ENCODE data around the gene OAS1. TPM values are rescaled to one million over a fixed set of nuclear protein-coding genes. Genes with fewer than 3 reads are reported as not detected.

Gene OAS1
- total and polyA plus RNA-seq, 9 of the 15 experiments (the other 6 are each of a cell fraction or from before 2014, with no cell fraction given), result 0.06 to 0.25 TPM; not detected in 7

GRCh38 chr12:112909693-112910092 lies 2.9 kb downstream of the OAS1 start:
- no peak for FAIRE-seq
- TF ChIP-seq THRB (CRISPR knock-in tag; conservative IDR thresholded peaks at IDR 0.05), result no peak
- no peak for TF ChIP-seq GTF2E2 (tag; IDR thresholded peaks at IDR 0.05)
- no peak for TF ChIP-seq GATA2 (CRISPR knock-in tag; IDR thresholded peaks at IDR 0.05)
- peak; percentile 94 for TF ChIP-seq DACH1 (IDR thresholded peaks at IDR 0.05; ENCODE audit: partially characterized antibody)
- peak; percentile 21; the same call in 1 of the 2 replicates for TF ChIP-seq ZNF316 (IDR thresholded peaks at IDR 0.05)
- CTCF ChIA-PET (ENCODE audit: low intra/inter-chr PET ratio), result no interaction called here
- H3K4me1 ChIP-seq (replicated peaks in 1 of 2; ENCODE audit: control insufficient read depth in 2 of 2, insufficient read depth in 2 of 2, low read length in 2 of 2), result no peaks in the 10 kb centered on the region
- POLR2A ChIA-PET, result no interaction called here
- no peaks in the 10 kb centered on the region for H4K20me1 ChIP-seq (replicated peaks; ENCODE audit: control insufficient read depth, insufficient read depth, low read length)
- ATAC-seq, result no peak
- peaks cover 0 to 4% of the 10 kb centered on the region in 2 experiments; a peak in 2 of 5 replicates for H3K27me3 ChIP-seq (ENCODE audit: control insufficient read depth in 2 of 2, insufficient read depth in 2 of 2, low read length in 2 of 2)
- 1% methylated on average over 4 of the region's 4 CpGs for WGBS (ENCODE audit: insufficient coverage, low coverage, missing lambda C conversion rate)
- no peaks in the 10 kb centered on the region for H3K36me3 ChIP-seq (ENCODE audit: control insufficient read depth, insufficient read depth, low read length)
- H3K9ac ChIP-seq (ENCODE audit: insufficient read depth in 1 of 2, low read depth in 2 of 2, low read length in 2 of 2), result no peak overlapping the region
- H3K27ac ChIP-seq (ENCODE audit: extremely low read depth, low read depth, low read length), result no peak overlapping the region
- DNase-seq (ENCODE audit: extremely low read depth in 1 of 4, low spot score in 3 of 4), result no peak
- H3K9me3 ChIP-seq (replicated peaks; ENCODE audit: control insufficient read depth, insufficient read depth, low read depth, low read length), result 0 out of 2 replicates have a peak, but pooled peaks cover 2% of the 10 kb centered on the region
- H3K4me2 ChIP-seq (ENCODE audit: insufficient read depth, low read length), result no peak overlapping the region
- no peak overlapping the region for H3K4me3 ChIP-seq
- H3K79me2 ChIP-seq (ENCODE audit: control insufficient read depth, insufficient read depth, low read length), result no peaks in the 10 kb centered on the region
- no peaks in the 10 kb centered on the region for H3K9me1 ChIP-seq (ENCODE audit: control insufficient read depth, insufficient read depth, low read length)
- BruUV-seq (replicated peaks), result no TSS peak
- intact Hi-C loops (cut with micrococcal nuclease) (no loop called here), in situ Hi-C loops (cut with MboI) (no loop called here)
- H2AFZ ChIP-seq (ENCODE audit: low read depth, low read length), result no peak overlapping the region
